Measurements from ENCODE around the gene SMAP1.

The SMAP1 gene

DNA sequence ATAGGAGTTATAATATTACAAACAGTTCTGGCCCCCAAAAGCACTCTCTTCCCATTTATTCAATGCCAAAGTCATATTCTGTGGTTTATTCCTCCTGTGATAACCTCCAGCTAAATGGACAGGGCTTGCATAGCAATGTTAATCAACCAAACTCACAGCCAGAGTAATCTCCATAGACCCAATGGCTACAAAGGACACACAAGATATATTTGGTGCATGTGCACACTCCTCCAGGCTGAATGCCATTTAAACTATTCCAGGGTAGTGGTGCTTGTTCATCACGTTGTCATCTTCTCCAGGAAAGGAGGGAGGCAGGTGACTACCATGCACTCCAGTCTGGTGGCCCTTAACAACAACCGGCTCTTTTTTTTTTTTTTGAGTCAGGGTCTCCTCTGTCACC lies 232.4 kb downstream of the SMAP1 start:
- DNase-seq (ENCODE audit: low spot score): no peak

DNA sequence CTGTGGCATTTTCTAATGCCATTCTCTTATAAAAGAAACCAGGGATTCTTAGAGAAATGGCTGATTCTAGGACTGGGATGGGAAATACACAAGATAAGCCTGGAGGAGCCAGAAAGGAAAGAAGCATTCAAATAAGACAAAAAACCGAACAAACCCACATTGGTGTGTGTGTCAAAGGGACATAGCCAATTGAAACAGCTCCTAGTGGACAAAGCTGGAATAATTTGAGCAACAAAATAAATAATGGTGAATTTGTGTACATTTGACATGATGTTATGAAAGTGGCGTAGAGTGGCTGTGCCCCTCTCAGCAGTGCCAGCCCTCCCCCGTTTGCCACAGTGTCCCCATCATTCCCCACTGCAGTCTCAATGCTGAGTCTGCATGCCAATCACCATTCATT lies 233.6 kb downstream of the SMAP1 start:
- no peak for DNase-seq (ENCODE audit: low spot score)

DNA sequence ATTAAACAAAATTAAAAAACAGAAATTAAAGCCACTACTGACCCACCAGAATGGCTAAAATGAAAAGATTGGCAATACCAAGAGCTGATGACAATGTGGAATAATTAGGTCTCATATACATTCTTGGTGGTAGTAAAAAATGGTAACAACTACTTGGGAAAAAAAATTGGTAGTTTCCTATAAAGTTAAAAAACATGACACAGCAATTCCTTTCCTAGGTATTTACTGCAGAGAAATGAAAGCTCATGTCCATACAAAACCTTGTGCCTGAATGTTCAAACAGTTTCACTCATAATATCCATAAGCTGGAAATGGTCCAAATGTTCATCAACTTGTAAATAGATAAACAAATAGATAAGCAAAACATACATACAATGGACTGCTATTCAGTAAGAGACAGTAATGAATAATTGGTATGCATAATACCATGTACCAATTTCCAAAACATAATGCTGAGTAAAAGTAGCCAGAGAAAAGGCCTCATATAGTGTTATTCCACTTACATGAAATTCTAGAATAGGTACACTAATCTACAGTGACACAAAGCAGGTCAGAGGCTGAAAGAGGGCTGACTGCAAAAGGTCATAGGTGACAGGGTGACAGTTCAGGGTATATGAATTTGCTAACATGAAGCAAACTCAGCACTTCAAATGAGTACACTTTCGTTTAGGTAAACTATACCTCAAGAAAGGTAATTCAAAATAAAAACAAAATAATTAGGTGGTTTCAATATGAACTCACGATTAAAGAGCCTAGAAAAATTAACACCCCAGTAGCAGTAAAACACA lies 236.2 kb downstream of the SMAP1 start:
- DNase-seq (ENCODE audit: low spot score): no peak

DNA sequence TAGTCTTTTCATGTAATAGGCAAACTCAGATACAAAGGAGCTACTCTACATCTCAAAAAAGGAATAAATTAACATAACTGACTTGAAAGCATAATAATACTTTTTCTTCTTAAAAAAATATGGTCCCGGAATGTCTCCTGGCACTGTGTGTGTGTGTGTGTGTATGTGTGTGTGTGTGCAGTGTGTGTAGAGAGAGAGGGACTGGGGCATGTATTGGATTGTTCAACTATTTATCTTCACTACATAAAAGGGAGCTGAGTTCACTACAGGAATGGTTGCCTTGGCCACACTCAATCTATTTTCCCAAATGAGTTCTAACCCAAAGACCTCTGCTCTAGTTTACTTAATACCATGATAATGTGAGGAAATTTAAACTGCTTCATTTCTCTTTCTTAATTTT lies 238.1 kb downstream of the SMAP1 start:
- no peak for DNase-seq (ENCODE audit: low spot score)
